HL-60/S4 treated with phorbol 12-myristate 13-acetate at 8.2 ng/mL for 4 days and 3 days (cell line): ENCODE data around the gene MAGI2.

Experiments
- in situ Hi-C: fragments of 300-500 bp; cut with MboI; formaldehyde crosslinking; loops from 2 replicates; pipeline ENCODE4 v1.15.0; 2022; ENCODE audit warnings: low sequenced_read_pairs

The MAGI2 gene

GRCh38 chr7:78842068-78842467 is 611.4 kb downstream of the MAGI2 start:
- in situ Hi-C loops = no loop called here

- in situ Hi-C loops = no loop called here
Observed at GRCh38 chr7:78835897-78836296, 617.6 kb downstream of the MAGI2 start.

- in situ Hi-C loops = no loop called here
Observed at GRCh38 chr7:78828317-78828716, 625.1 kb downstream of the MAGI2 start.

GRCh38 chr7:78803501-78804127 is 649.9 kb downstream of the MAGI2 start:
- in situ Hi-C loops = no loop called here

- in situ Hi-C loops = no loop called here
Observed at GRCh38 chr7:78794101-78794500, 659.4 kb downstream of the MAGI2 start.

- in situ Hi-C loops = no loop called here
Observed at GRCh38 chr7:78792624-78793023, 660.8 kb downstream of the MAGI2 start.

GRCh38 chr7:78792006-78792405 is 661.5 kb downstream of the MAGI2 start:
- in situ Hi-C loops = no loop called here

GRCh38 chr7:78788464-78788863 is 665.0 kb downstream of the MAGI2 start:
- in situ Hi-C loops = no loop called here

GRCh38 chr7:78787854-78788253 is 665.6 kb downstream of the MAGI2 start:
- in situ Hi-C loops = no loop called here

- in situ Hi-C loops = no loop called here
Observed at GRCh38 chr7:78786055-78786454, 667.4 kb downstream of the MAGI2 start.

- in situ Hi-C loops = no loop called here
Observed at GRCh38 chr7:78783179-78783962, 670.1 kb downstream of the MAGI2 start.

GRCh38 chr7:78780560-78780959 is 672.9 kb downstream of the MAGI2 start:
- in situ Hi-C loops = no loop called here

GRCh38 chr7:78779788-78780187 is 673.7 kb downstream of the MAGI2 start:
- in situ Hi-C loops = no loop called here

- in situ Hi-C loops = no loop called here
Observed at GRCh38 chr7:78777829-78778228, 675.6 kb downstream of the MAGI2 start.

GRCh38 chr7:78770422-78771410 is 682.8 kb downstream of the MAGI2 start:
- in situ Hi-C loops = no loop called here

GRCh38 chr7:78769481-78770101 is 683.9 kb downstream of the MAGI2 start:
- in situ Hi-C loops = no loop called here

- in situ Hi-C loops = no loop called here
Observed at GRCh38 chr7:78768859-78769258, 684.6 kb downstream of the MAGI2 start.

GRCh38 chr7:78765943-78766729 is 687.3 kb downstream of the MAGI2 start:
- in situ Hi-C loops = no loop called here

- in situ Hi-C loops = no loop called here
Observed at GRCh38 chr7:78764571-78764970, 688.9 kb downstream of the MAGI2 start.

- in situ Hi-C loops = no loop called here
Observed at GRCh38 chr7:78762625-78763024, 690.8 kb downstream of the MAGI2 start.
